ENCODE data around the gene SCN2A. TPM values are rescaled to one million over a fixed set of nuclear protein-coding genes. Genes with fewer than 3 reads are reported as not detected.

Gene SCN2A
- total and polyA plus RNA-seq, 9 of the 15 experiments (the other 6 are each of a cell fraction or from before 2014, with no cell fraction given), result 0.08 to 0.69 (median 0.31) TPM; not detected in 1

- no peak for TF ChIP-seq ZBTB5 (IDR thresholded peaks at IDR 0.05)
- no peak for TF ChIP-seq DPF2 (IDR thresholded peaks at IDR 0.05)
- no peak for TF ChIP-seq ETV6 (IDR thresholded peaks at IDR 0.05; ENCODE audit: borderline replicate concordance in 1 of 2, low read depth in 2 of 2, low read length in 1 of 2)
- TF ChIP-seq ETV6 (CRISPR knock-in tag; IDR thresholded peaks at IDR 0.05; ENCODE audit: borderline replicate concordance), result no peak
- no peak for TF ChIP-seq KDM5B (IDR thresholded peaks at IDR 0.05; ENCODE audit: insufficient replicate concordance, low read depth, low read length)
- no peak for TF ChIP-seq ZNF408 (CRISPR knock-in tag; IDR thresholded peaks at IDR 0.05; ENCODE audit: low read depth)
- TF ChIP-seq DMBX1 (CRISPR knock-in tag; IDR thresholded peaks at IDR 0.05; ENCODE audit: borderline replicate concordance), result no peak
- no peak for TF ChIP-seq STAT6 (CRISPR knock-in tag; IDR thresholded peaks at IDR 0.05)
- TF ChIP-seq CREB1 (IDR thresholded peaks at IDR 0.05), result no peak
- TF ChIP-seq CREB1 (CRISPR knock-in tag; IDR thresholded peaks at IDR 0.05), result no peak
- no peak for TF ChIP-seq CBFB (CRISPR knock-in tag; IDR thresholded peaks at IDR 0.05)
- no peak for TF ChIP-seq ZNF717 (CRISPR knock-in tag; IDR thresholded peaks at IDR 0.05)
- TF ChIP-seq SMARCC2 (IDR thresholded peaks at IDR 0.05; ENCODE audit: low read depth), result no peak
- no peak for TF ChIP-seq ERF (CRISPR knock-in tag; IDR thresholded peaks at IDR 0.05)
- no peak for TF ChIP-seq CBX8 (IDR thresholded peaks at IDR 0.05; ENCODE audit: borderline replicate concordance, extremely low read depth, low read depth, low read length, poor library complexity, severe bottlenecking)
- no peak for TF ChIP-seq MXI1 (IDR thresholded peaks at IDR 0.05; ENCODE audit: low read depth, low read length)
Observed at GRCh38 chr2:165407466-165407865, 168.3 kb downstream of the SCN2A start (continued).
